Measurements from ENCODE around the gene PDGFRA.

PDGFRA gene

GRCh38 chr4:54278216-54278615 is 49.1 kb downstream of the PDGFRA start:
- DNase-seq (ENCODE audit: insufficient read length, low spot score) (no peak), FAIRE-seq (no peak)
- TF ChIP-seq CTCF (IDR thresholded peaks at IDR 0.05; ENCODE audit: insufficient read depth, missing control alignments) = no peak

DNA sequence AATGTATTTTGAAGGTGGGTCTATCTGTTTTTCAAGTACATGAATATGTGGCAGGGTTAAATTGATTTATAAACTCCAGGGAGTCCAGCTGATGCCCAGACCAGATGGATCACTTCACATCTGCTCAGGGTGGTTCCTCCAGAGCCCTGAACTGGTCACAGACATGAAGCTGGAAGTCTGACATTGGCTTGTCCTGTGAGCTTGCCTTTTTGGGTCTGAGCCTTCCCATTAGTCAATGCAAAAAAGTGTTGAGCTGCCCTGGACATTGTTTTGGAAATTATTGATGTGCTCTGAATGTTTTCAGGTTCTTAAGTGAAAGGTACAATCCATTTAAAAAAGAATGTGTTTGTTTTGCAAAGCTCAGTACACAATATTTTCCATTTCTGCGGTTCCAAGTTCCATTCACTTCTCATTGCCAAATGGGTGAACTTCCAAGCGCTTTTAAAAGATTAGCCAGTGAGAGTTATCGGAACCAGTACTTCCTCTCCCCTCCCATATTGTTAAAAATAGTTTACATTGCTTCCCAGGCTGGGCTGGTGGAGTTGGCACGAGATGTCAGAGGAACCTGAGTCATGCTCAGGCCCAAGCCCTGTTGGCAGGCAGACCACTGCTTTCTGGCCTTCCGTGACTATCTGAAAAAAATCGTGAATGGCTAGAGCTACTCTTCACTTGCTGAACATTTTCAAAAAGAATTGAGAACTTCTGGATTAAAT is 52.1 kb downstream of the PDGFRA start:
- FAIRE-seq (no peak), DNase-seq (ENCODE audit: insufficient read length, low spot score) (no peak)

DNA sequence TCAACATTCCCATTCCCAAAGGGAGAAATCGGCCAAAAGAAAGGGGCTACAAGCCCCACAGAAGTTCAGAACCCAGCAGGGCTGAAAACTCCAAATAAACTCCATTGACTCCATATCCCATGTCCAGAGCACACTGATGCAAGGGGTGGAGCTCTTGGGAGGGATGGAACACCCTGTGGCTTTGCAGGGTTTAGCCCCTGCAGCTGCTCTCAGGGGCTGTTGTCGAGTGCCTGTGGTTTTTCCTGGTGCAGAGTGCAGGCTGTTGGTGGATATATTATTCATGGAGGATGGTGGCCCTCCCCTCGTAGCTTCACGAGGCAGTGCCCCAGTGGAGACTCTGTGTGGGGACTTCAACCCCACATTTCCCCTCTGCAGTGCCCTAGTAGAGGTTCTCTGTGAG is 53.7 kb downstream of the PDGFRA start:
- no peak for FAIRE-seq
- no peak for TF ChIP-seq CTCF (IDR thresholded peaks at IDR 0.05; ENCODE audit: insufficient read depth, missing control alignments)
- no peak for DNase-seq (ENCODE audit: insufficient read length, low spot score)

More for the DNA sequence above, 52.1 kb downstream of the PDGFRA start:
- no peak for TF ChIP-seq CTCF (IDR thresholded peaks at IDR 0.05; ENCODE audit: insufficient read depth, missing control alignments)

DNA sequence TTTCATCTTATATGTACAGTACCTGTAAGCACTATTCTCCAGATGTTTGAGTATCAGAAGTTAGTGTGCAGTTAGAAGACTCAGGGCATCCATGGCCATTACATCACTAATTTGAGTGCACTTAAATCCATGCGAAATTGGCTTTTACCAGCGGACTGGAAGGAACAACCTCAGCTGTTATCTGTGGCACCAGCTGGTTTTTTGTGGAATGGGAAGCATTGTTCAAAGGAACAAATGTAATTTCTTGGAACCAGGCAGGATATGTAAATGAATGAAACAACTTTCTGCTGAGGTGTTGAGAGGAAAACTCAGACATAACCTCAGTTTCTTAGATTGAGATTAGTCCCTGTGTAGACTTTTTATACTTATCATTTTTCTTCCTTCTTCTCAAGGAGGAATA is 60.2 kb downstream of the PDGFRA start:
- no peak for FAIRE-seq
- no peak for DNase-seq (ENCODE audit: insufficient read length, low spot score)
- no peak for TF ChIP-seq CTCF (IDR thresholded peaks at IDR 0.05; ENCODE audit: insufficient read depth, missing control alignments)

GRCh38 chr4:54290980-54291379 is 61.9 kb downstream of the PDGFRA start:
- no peak for DNase-seq (ENCODE audit: insufficient read length, low spot score)
- FAIRE-seq = no peak
- TF ChIP-seq CTCF (IDR thresholded peaks at IDR 0.05; ENCODE audit: insufficient read depth, missing control alignments) = no peak

- FAIRE-seq (no peak), DNase-seq (ENCODE audit: insufficient read length, low spot score) (no peak)
- TF ChIP-seq CTCF (IDR thresholded peaks at IDR 0.05; ENCODE audit: insufficient read depth, missing control alignments) = no peak
Measured at GRCh38 chr4:54296548-54297203, 67.6 kb downstream of the PDGFRA start.

DNA sequence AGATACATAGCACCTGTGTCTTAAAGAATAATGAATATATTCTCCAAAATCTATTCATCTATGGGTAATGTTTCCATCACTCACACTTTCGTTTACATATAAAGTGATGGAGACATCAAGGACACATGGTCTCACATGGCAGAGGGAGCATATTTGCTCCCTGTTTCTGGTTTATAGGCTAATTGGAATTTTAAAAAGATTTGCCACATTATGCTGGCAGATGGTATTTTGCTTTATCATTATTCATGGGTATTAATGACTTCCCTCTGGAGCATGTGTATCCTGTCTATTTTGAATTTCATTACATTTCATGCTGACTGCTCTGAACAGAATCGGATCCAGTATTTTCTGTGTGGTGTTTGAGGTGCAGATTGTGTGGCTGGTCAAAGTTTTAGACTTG is 79.0 kb downstream of the PDGFRA start:
- no peak for TF ChIP-seq CTCF (IDR thresholded peaks at IDR 0.05; ENCODE audit: insufficient read depth, missing control alignments)
- no peak for FAIRE-seq
- DNase-seq (ENCODE audit: insufficient read length, low spot score) = no peak

Measured in D721Med (cell line).